ENCODE results near the gene TUBA1C. TPM values are rescaled to one million over a fixed set of nuclear protein-coding genes. Genes with fewer than 3 reads are reported as not detected.

Gene TUBA1C
- total RNA-seq, 4 donors from 2014 or later, result 67.8 to 649 (median 241) TPM

- no peak for DNase-seq (ENCODE audit: low spot score)
- no peak for ATAC-seq (ENCODE audit: low FRiP score)
- no peak for TF ChIP-seq CTCF (IDR thresholded peaks at IDR 0.05)
Observed at GRCh38 chr12:49295082-49295936, 30.4 kb downstream of the TUBA1C start, which contains the start of gene PRPH. Gene PRPH, plus strand, starts transcription at chr12:49295147. Its CDS starts 54 bp downstream, at chr12:49295201.

GRCh38 chr12:49296034-49296835 is 31.4 kb downstream of the TUBA1C start:
- ATAC-seq (ENCODE audit: low FRiP score) (no peak), DNase-seq (ENCODE audit: low spot score) (no peak)
- TF ChIP-seq CTCF (IDR thresholded peaks at IDR 0.05), result no peak

GRCh38 chr12:49296836-49297694 is 32.2 kb downstream of the TUBA1C start:
- ATAC-seq (ENCODE audit: low FRiP score), result no peak
- no peak for DNase-seq (ENCODE audit: low spot score)
- TF ChIP-seq CTCF (IDR thresholded peaks at IDR 0.05), result no peak

GRCh38 chr12:49297695-49298060 is 32.8 kb downstream of the TUBA1C start:
- TF ChIP-seq CTCF (IDR thresholded peaks at IDR 0.05), result no peak
- DNase-seq (ENCODE audit: low spot score), result no peak
- no peak for ATAC-seq (ENCODE audit: low FRiP score)

- DNase-seq (ENCODE audit: low spot score) (no peak), ATAC-seq (ENCODE audit: low FRiP score) (no peak)
- no peak for TF ChIP-seq CTCF (IDR thresholded peaks at IDR 0.05)
Observed at GRCh38 chr12:49298160-49298559, 33.3 kb downstream of the TUBA1C start.

GRCh38 chr12:49301760-49302159 is 36.9 kb downstream of the TUBA1C start:
- no peak for TF ChIP-seq CTCF (IDR thresholded peaks at IDR 0.05)

More at GRCh38 chr12:49301760-49302159, 36.9 kb downstream of the TUBA1C start:
- DNase-seq (ENCODE audit: low spot score), result no peak
- no peak for ATAC-seq (ENCODE audit: low FRiP score)
